OCI-LY7 (cell line): Measurements from ENCODE around the gene OR2B2. TPM values are rescaled to one million over a fixed set of nuclear protein-coding genes. Genes with fewer than 3 reads are reported as not detected.
"Not testable (repeated sequence)": the region's sequence is repeated elsewhere in the genome, so short reads cannot be mapped to it uniquely, and the experiment has no call there.

Experiments
- BruUV-seq: library from RNA; stranded (reverse); fragments of 400-500 nt; replicated peaks from 2 replicates; lab custom pipeline; 2021; lab: Mats Ljungman, UMichigan
- CTCF ChIA-PET: fragments of 300-600 bp; sonication (Branson Sonifier 250); formaldehyde crosslinking; loops from one replicate; lab custom pipeline; 2022; ENCODE audit warnings: antibody characterized with exemption; ENCODE audit not compliant: unreplicated experiment; lab: Charles Lee
- POLR2A ChIA-PET: fragments of 300-600 bp; sonication (Branson Sonifier 250); formaldehyde crosslinking; loops from one replicate; lab custom pipeline; 2022; ENCODE audit warnings: antibody characterized with exemption; lab: Charles Lee
- DNase-seq: peaks from one replicate; pipeline ENCODE4 v3.0.0-alpha.2; 2015; ENCODE audit warnings: low spot score
- H2AFZ ChIP-seq: fragments of 200-600 bp; sonication (generic), shearing (Covaris generic); 2 replicates; pipeline ENCODE4 v1.6.1; 2014; ENCODE audit warnings: mild to moderate bottlenecking, antibody characterized with exemption, low read length, moderate library complexity
- H3K27ac ChIP-seq: fragments of 200-600 bp; sonication (generic); 2 replicates; pipeline ENCODE4 v1.5.1; 2014; ENCODE audit warnings: mixed run types, low read depth, mild to moderate bottlenecking, moderate library complexity, low read length, inconsistent platforms; ENCODE audit not compliant: poor library complexity, severe bottlenecking
- H3K36me3 ChIP-seq: fragments of 200-600 bp; sonication (generic); 2 replicates; pipeline ENCODE4 v1.6.1; 2014; ENCODE audit warnings: mild to moderate bottlenecking, antibody characterized with exemption, low read length, moderate library complexity, mixed read lengths; ENCODE audit not compliant: insufficient read depth
- H3K4me1 ChIP-seq: fragments of 200-600 bp; sonication (generic); 2 replicates; pipeline ENCODE4 v1.5.1; 2014; ENCODE audit warnings: mild to moderate bottlenecking, low read length; ENCODE audit not compliant: insufficient read depth, poor library complexity, severe bottlenecking
- H3K4me2 ChIP-seq: fragments of 200-600 bp; sonication (generic); 2 replicates; pipeline ENCODE4 v1.6.1; 2014; ENCODE audit warnings: mild to moderate bottlenecking, low read length
- H3K4me3 ChIP-seq: fragments of 200-600 bp; sonication (generic); 2 replicates; pipeline ENCODE4 v1.5.1; 2014; ENCODE audit warnings: mild to moderate bottlenecking, low read depth, low read length; ENCODE audit not compliant: poor library complexity, severe bottlenecking
- H3K79me2 ChIP-seq: fragments of 200-600 bp; sonication (generic); 2 replicates; pipeline ENCODE4 v1.6.1; 2016; ENCODE audit warnings: low read depth, mild to moderate bottlenecking, low read length, moderate library complexity, mixed read lengths; ENCODE audit not compliant: insufficient read depth
- H3K9me2 ChIP-seq: fragments of 200-600 bp; sonication (generic); 2 replicates; pipeline ENCODE4 v1.6.1; 2016; ENCODE audit warnings: mild to moderate bottlenecking, low read length, mixed read lengths; ENCODE audit not compliant: insufficient read depth
- H3K9me3 ChIP-seq: fragments of 200-600 bp; sonication (generic); 2 replicates; pipeline ENCODE4 v1.6.1; 2014; ENCODE audit warnings: mild to moderate bottlenecking, mixed run types, low read length, mixed read lengths
- H4K20me1 ChIP-seq: fragments of 200-600 bp; sonication (generic); 2 replicates; pipeline ENCODE4 v1.6.1; 2014; ENCODE audit warnings: mild to moderate bottlenecking, antibody characterized with exemption, low read length, moderate library complexity, mixed read lengths; ENCODE audit not compliant: insufficient read depth
- EZH2phosphoT487 ChIP-seq: fragments of 200-600 bp; sonication (generic); IDR thresholded peaks from 2 replicates; pipeline ENCODE4 v1.6.1; 2018; ENCODE audit warnings: low read depth, borderline replicate concordance, mild to moderate bottlenecking, mixed run types, antibody characterized with exemption, low read length, moderate library complexity, mixed read lengths
- intact Hi-C: fragments of 100-400 bp; cut with micrococcal nuclease; formaldehyde crosslinking; loops from one replicate; pipeline ENCODE4 v1.10.0; 2022; ENCODE audit not compliant: unreplicated experiment
- total RNA-seq, 2 experiments: library from RNA; depleted of rRNA in 1 of 2; stranded (reverse); fragments of >200 nt in 1 of 2; shearing (Covaris generic) in 1 of 2; gene quantifications; 2 replicates each; pipeline ENCODE4 v1.2.3, GENCODE V29; 2014 to 2022
- TF ChIP-seq, protein P1 (sequence below): fragments of 200-600 bp; sonication (generic); conservative IDR thresholded peaks from 2 replicates; pipeline ENCODE4 v1.5.1; 2014; ENCODE audit warnings: mild to moderate bottlenecking, antibody characterized with exemption, low read length, moderate library complexity, mixed read lengths

The OR2B2 gene
- total RNA-seq, 2 experiments from 2014 or later = not detected

DNA sequence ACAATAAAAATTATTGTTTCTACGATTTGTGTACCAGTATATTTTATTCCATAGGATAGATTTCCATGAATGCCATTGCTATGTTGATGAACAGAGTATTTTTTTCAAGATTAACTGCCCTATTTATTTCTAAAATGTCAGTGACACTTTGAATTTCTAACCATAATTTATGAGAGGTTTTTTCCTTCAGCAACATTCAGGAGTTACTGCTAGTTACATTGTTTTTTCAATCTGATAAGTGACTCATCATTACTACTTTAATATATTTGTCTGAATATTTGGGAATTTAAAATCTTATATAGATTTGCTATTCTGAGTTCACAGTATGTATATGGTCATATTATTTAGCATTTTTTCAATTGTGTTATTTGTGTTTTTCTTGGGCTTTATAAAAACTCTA is 38.8 kb upstream of the OR2B2 start:
- H3K79me2 ChIP-seq = no peaks in the 10 kb centered on the region
- no peak for DNase-seq
- no peaks in the 10 kb centered on the region for H4K20me1 ChIP-seq
- ChIA-PET POLR2A (interaction anchor here (1.2 kb wide), 1 partner anchor 17 kb away, joined by 3 read pairs; no protein-coding TSS in a partner anchor), CTCF (no interaction called here)
- no peaks in the 10 kb centered on the region for H3K4me1 ChIP-seq
- no peak overlapping the region for H2AFZ ChIP-seq
- no peak for TF ChIP-seq EZH2phosphoT487
- TF ChIP-seq, protein P1, sequence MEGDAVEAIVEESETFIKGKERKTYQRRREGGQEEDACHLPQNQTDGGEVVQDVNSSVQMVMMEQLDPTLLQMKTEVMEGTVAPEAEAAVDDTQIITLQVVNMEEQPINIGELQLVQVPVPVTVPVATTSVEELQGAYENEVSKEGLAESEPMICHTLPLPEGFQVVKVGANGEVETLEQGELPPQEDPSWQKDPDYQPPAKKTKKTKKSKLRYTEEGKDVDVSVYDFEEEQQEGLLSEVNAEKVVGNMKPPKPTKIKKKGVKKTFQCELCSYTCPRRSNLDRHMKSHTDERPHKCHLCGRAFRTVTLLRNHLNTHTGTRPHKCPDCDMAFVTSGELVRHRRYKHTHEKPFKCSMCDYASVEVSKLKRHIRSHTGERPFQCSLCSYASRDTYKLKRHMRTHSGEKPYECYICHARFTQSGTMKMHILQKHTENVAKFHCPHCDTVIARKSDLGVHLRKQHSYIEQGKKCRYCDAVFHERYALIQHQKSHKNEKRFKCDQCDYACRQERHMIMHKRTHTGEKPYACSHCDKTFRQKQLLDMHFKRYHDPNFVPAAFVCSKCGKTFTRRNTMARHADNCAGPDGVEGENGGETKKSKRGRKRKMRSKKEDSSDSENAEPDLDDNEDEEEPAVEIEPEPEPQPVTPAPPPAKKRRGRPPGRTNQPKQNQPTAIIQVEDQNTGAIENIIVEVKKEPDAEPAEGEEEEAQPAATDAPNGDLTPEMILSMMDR = no peak
- intact Hi-C loops = no loop called here
- no peak overlapping the region for H3K4me3 ChIP-seq
- no peak overlapping the region for H3K4me2 ChIP-seq
- no peaks in the 10 kb centered on the region for H3K9me2 ChIP-seq
- BruUV-seq = no TSS peak
- H3K9me3 ChIP-seq = no peaks in the 10 kb centered on the region
- no peak overlapping the region for H3K27ac ChIP-seq
- H3K36me3 ChIP-seq = no peaks in the 10 kb centered on the region

DNA sequence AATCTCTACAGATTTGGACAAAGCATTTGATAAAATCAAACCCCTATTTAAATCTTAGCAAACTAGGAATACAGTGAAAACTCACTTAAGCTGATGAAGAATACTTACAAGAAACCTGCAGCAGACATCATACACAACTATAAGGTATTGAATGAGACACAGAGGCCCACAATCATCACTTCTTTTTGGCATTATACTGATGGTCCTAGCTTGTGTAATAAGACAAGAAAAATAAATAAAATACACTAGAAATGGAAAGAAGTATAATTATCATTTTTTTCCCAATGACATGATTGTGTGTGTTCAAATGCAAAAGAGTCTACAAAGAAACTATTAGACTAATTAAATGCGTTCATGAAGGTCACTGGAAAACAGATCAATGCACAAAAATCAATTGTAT is 36.0 kb upstream of the OR2B2 start:
- Histone ChIP-seq H3K9me2 (no peaks in the 10 kb centered on the region), H3K79me2 (no peaks in the 10 kb centered on the region), H3K36me3 (no peaks in the 10 kb centered on the region), H4K20me1 (no peaks in the 10 kb centered on the region), H3K9me3 (no peaks in the 10 kb centered on the region), H3K4me1 (no peaks in the 10 kb centered on the region), H3K27ac (no peak overlapping the region), H2AFZ (no peak overlapping the region), H3K4me3 (no peak overlapping the region), H3K4me2 (no peak overlapping the region)
- no peak for DNase-seq
- ChIA-PET POLR2A (interaction anchor here (1.5 to 1.6 kb wide), 2 partner anchors 9 to 13 kb away, joined by 5 read pairs; partner anchors contain the start of gene OR2B6), CTCF (no interaction called here)
- no TSS peak for BruUV-seq
- TF ChIP-seq EZH2phosphoT487 = no peak
- TF ChIP-seq, protein P1 = no peak
- intact Hi-C loops = no loop called here

DNA sequence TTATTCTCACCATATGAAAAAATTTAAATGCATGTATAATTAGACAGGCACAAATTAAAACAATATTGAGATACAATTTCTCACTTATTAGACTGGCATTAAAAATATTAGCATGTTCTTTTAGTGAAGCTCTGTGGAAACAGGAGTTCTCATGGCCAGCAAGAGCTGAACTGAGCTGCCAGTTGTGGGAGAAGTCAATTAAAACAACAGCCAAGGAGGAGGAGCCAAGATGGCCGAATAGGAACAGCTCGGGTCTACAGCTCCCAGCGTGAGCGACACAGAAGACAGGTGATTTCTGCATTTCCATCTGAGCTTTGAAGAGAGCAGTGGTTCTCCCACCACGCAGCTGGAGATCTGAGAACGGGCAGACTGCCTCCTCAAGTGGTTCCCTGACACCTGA is 30.9 kb upstream of the OR2B2 start:
- BruUV-seq, H4K20me1 ChIP-seq, H3K36me3 ChIP-seq, DNase-seq, H3K4me1 ChIP-seq, H3K79me2 ChIP-seq, H3K27ac ChIP-seq, H3K9me3 ChIP-seq, CTCF ChIA-PET, intact Hi-C loops, H3K9me2 ChIP-seq, H3K4me3 ChIP-seq: not testable (repeated sequence)
- Histone ChIP-seq H2AFZ (peak overlapping the region; percentile 29; the same call in 1 of the 2 replicates), H3K4me2 (peak overlapping the region; percentile 33)
- POLR2A ChIA-PET = interaction anchor here (0.6 to 0.9 kb wide), 2 partner anchors 38 to 1937 kb away, joined by 3 to 5 read pairs; no protein-coding TSS in a partner anchor
